GM23338 (cell line): ENCODE results near the gene PPP1R7. TPM values are rescaled to one million over a fixed set of nuclear protein-coding genes. Genes with fewer than 3 reads are reported as not detected.

Source experiments
- ATAC-seq: fragments of 200-7000 bp; cut with Tn5 transposase; 3 replicates; pipeline ENCODE4 v1.9.1; 2020
- DNase-seq: peaks from one replicate; pipeline ENCODE4 v3.0.0-alpha.2; 2015; ENCODE audit warnings: low spot score
- H2AFZ ChIP-seq: fragments of 200-600 bp; sonication (generic); 2 replicates; pipeline ENCODE4 v1.8.0; 2016; ENCODE audit warnings: antibody characterized with exemption, mild to moderate bottlenecking, moderate library complexity
- H3F3A ChIP-seq: fragments of 200-600 bp; sonication (generic); replicated peaks from 2 replicates; pipeline ENCODE4 v1.8.0; 2017; ENCODE audit warnings: antibody characterized with exemption, mixed run types, low read depth
- H3K27ac ChIP-seq: fragments of 200-600 bp; sonication (generic); 2 replicates; pipeline ENCODE4 v1.6.1; 2016; ENCODE audit warnings: low read depth
- H3K27me3 ChIP-seq: fragments of 200-600 bp; sonication (generic); 2 replicates; pipeline ENCODE4 v1.8.0; 2016; ENCODE audit warnings: mild to moderate bottlenecking, mixed run types, moderate library complexity; ENCODE audit not compliant: insufficient read depth
- H3K36me3 ChIP-seq: fragments of 200-600 bp; sonication (generic); 2 replicates; pipeline ENCODE4 v1.8.0; 2016; ENCODE audit warnings: mild to moderate bottlenecking; ENCODE audit not compliant: insufficient read depth
- H3K4me1 ChIP-seq: fragments of 200-600 bp; sonication (generic); 2 replicates; pipeline ENCODE4 v1.8.0; 2016; ENCODE audit warnings: mild to moderate bottlenecking, moderate library complexity; ENCODE audit not compliant: insufficient read depth
- H3K4me2 ChIP-seq: fragments of 200-600 bp; sonication (generic); 2 replicates; pipeline ENCODE4 v1.7.1; 2017; ENCODE audit warnings: mixed run types
- H3K4me3 ChIP-seq: fragments of 200-600 bp; sonication (generic); 2 replicates; pipeline ENCODE4 v1.6.1; 2016; ENCODE audit warnings: mixed run types
- H3K79me2 ChIP-seq: fragments of 200-600 bp; sonication (generic); replicated peaks from 2 replicates; pipeline ENCODE4 v1.8.0; 2017; ENCODE audit warnings: mild to moderate bottlenecking; ENCODE audit not compliant: insufficient read depth
- H3K9me2 ChIP-seq: fragments of 200-600 bp; sonication (generic); 2 replicates; pipeline ENCODE4 v1.8.0; 2017; ENCODE audit not compliant: insufficient read depth
- H4K20me1 ChIP-seq: fragments of 200-600 bp; sonication (generic); replicated peaks from 2 replicates; pipeline ENCODE4 v1.8.0; 2017; ENCODE audit warnings: mild to moderate bottlenecking; ENCODE audit not compliant: insufficient read depth
- H3K27ac Mint-ChIP-seq: 2 replicates; pipeline ENCODE4 v1.8.0; 2020; ENCODE audit warnings: inconsistent platforms, mild to moderate bottlenecking, moderate library complexity, mixed read lengths
- H3K27me3 Mint-ChIP-seq: 3 replicates; pipeline ENCODE4 v1.8.0; 2022; ENCODE audit warnings: low read depth, mild to moderate bottlenecking, moderate library complexity, mixed read lengths, inconsistent platforms; ENCODE audit not compliant: insufficient read depth, poor library complexity
- H3K36me3 Mint-ChIP-seq: 3 replicates; pipeline ENCODE4 v1.8.0; 2021; ENCODE audit warnings: low read depth, mild to moderate bottlenecking, inconsistent platforms, moderate library complexity, mixed read lengths
- H3K4me1 Mint-ChIP-seq: 3 replicates; pipeline ENCODE4 v1.8.0; 2020; ENCODE audit warnings: mild to moderate bottlenecking, inconsistent platforms, mixed read lengths
- H3K4me3 Mint-ChIP-seq: 3 replicates; pipeline ENCODE4 v1.8.0; 2021; ENCODE audit warnings: moderate library complexity, mild to moderate bottlenecking, inconsistent platforms, mixed read lengths
- H3K9me3 Mint-ChIP-seq: 3 replicates; pipeline ENCODE4 v1.8.0; 2020; ENCODE audit warnings: moderate library complexity, mild to moderate bottlenecking, inconsistent platforms, mixed read lengths
- EZH2phosphoT487 ChIP-seq: fragments of 200-600 bp; sonication (generic); IDR thresholded peaks from one replicate; pipeline ENCODE4 v1.8.1; 2018; ENCODE audit warnings: antibody characterized with exemption; ENCODE audit not compliant: unreplicated experiment
- STAT1 ChIP-seq: IDR thresholded peaks from one replicate; pipeline ENCODE4 v1.6.1; 2016; ENCODE audit warnings: antibody characterized with exemption; ENCODE audit not compliant: unreplicated experiment
- ZNF114 ChIP-seq: fragments of 250-450 bp; sonication (Bioruptor Pico); IDR thresholded peaks from 2 replicates; pipeline ENCODE4 v1.5.0; 2020; ENCODE audit warnings: mild to moderate bottlenecking, moderate library complexity
- ZNF331 ChIP-seq: fragments of 250-450 bp; sonication (Bioruptor Pico); IDR thresholded peaks from 2 replicates; pipeline ENCODE4 v1.5.0; 2020; ENCODE audit warnings: low read depth, mild to moderate bottlenecking, moderate library complexity
- polyA plus RNA-seq: library from polyadenylated mRNA; unstranded; fragments of >200 nt; fragmentation: Nextera tagmentation; extraction: Ambion mirVana; gene quantifications from 2 replicates; pipeline ENCODE4 v1.2.1, GENCODE V29; 2016
- total RNA-seq: library from RNA; depleted of rRNA; stranded (reverse); fragments of >200 nt; shearing (Covaris generic); gene quantifications from 2 replicates; pipeline ENCODE4 v1.2.3, GENCODE V29; 2014
- TF ChIP-seq, protein P1 (sequence below): IDR thresholded peaks from one replicate; pipeline ENCODE4 v1.6.1; 2018; ENCODE audit warnings: antibody characterized with exemption; ENCODE audit not compliant: unreplicated experiment

The PPP1R7 gene
- total and polyA plus RNA-seq, 2 experiments from 2014 or later = 48.2 to 94.3 TPM

DNA sequence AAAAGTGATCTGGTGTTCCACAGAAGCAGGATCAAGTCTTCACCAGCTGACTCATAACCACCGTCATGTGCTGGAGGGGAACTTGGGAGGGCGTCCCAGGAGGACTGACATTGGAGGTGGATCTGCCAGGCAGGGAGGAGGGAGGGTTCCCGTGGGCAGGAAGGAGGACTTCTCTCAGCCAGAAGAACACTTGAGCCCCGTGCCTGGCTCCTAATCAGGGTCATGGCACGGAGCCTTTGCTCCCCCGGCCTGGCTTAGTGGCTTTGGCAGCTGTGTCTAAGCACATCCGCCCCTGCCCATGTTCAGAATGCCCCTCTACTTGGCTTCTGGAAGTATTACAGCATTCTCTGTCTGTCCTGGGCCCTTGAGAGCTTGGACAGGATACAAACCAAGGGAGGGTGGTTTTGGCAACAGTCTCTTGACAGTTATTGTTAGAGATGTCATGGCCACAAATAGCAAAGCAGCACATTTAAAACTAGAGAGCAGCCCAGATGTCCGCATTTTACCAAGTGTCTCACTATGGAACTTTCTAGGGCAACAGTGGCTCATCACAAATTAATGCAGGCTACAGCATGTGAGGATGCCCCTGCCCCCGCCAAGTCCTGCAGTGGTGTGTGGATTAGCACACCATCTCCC, 11.5 kb downstream of the PPP1R7 start:
- Mint-ChIP-seq H3K27me3 (peaks cover 2% of the 10 kb centered on the region), H3K4me1 (peaks cover 7% of the 10 kb centered on the region), H3K27ac (0 out of 2 replicates have a peak overlapping the region, but pooled peaks have one; percentile 4), H3K36me3 (peaks cover 14% of the 10 kb centered on the region), H3K4me3 (no peak overlapping the region), H3K9me3 (no peaks in the 10 kb centered on the region)
- Histone ChIP-seq H3K27me3 (no peaks in the 10 kb centered on the region), H4K20me1 (no peaks in the 10 kb centered on the region), H3K27ac (no peak overlapping the region), H3K9me2 (no peaks in the 10 kb centered on the region), H2AFZ (no peak overlapping the region), H3K79me2 (no peaks in the 10 kb centered on the region), H3F3A (no peaks in the 10 kb centered on the region), H3K4me2 (no peak overlapping the region), H3K4me1 (no peaks in the 10 kb centered on the region), H3K4me3 (no peak overlapping the region), H3K36me3 (no peaks in the 10 kb centered on the region; the same call in 1 of the 2 replicates)
- DNase-seq (no peak), ATAC-seq (no peak)
- TF ChIP-seq, protein P1, sequence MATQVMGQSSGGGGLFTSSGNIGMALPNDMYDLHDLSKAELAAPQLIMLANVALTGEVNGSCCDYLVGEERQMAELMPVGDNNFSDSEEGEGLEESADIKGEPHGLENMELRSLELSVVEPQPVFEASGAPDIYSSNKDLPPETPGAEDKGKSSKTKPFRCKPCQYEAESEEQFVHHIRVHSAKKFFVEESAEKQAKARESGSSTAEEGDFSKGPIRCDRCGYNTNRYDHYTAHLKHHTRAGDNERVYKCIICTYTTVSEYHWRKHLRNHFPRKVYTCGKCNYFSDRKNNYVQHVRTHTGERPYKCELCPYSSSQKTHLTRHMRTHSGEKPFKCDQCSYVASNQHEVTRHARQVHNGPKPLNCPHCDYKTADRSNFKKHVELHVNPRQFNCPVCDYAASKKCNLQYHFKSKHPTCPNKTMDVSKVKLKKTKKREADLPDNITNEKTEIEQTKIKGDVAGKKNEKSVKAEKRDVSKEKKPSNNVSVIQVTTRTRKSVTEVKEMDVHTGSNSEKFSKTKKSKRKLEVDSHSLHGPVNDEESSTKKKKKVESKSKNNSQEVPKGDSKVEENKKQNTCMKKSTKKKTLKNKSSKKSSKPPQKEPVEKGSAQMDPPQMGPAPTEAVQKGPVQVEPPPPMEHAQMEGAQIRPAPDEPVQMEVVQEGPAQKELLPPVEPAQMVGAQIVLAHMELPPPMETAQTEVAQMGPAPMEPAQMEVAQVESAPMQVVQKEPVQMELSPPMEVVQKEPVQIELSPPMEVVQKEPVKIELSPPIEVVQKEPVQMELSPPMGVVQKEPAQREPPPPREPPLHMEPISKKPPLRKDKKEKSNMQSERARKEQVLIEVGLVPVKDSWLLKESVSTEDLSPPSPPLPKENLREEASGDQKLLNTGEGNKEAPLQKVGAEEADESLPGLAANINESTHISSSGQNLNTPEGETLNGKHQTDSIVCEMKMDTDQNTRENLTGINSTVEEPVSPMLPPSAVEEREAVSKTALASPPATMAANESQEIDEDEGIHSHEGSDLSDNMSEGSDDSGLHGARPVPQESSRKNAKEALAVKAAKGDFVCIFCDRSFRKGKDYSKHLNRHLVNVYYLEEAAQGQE = no peak

DNA sequence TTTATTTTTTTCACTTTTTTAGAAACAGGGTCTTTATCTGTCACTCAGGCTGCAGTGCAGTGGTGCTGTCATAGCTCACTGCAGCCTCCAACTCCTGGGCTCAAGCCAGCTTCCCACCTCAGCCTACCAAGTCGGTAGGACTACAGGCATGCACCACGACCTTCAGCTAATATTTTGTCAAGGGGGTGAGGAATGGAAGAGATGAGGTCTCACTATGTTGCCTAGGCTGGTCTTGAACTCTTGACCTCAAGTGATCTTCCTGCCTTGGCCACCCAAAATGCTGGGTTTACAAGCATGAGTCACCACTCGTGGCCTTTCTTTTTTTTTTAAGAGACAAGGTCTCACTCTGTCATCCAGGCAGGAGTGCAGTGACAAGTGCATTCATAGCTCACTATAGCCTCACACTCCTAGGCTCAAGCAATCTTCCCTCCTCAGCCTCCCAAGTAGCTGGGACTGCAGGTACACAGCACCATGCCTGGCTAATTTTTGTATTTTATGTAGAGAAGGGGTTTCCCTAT, 13.4 kb downstream of the PPP1R7 start:
- Histone ChIP-seq H3K9me2 (no peaks in the 10 kb centered on the region), H3K27ac (no peak overlapping the region), H3K4me1 (no peaks in the 10 kb centered on the region), H3K36me3 (no peaks in the 10 kb centered on the region; the same call in 1 of the 2 replicates), H2AFZ (no peak overlapping the region), H3K4me3 (no peak overlapping the region), H3F3A (no peaks in the 10 kb centered on the region), H3K79me2 (no peaks in the 10 kb centered on the region), H3K27me3 (no peaks in the 10 kb centered on the region), H4K20me1 (no peaks in the 10 kb centered on the region), H3K4me2 (no peak overlapping the region)
- no peak overlapping the region for H3K4me3 Mint-ChIP-seq
- H3K4me1 Mint-ChIP-seq = no peaks in the 10 kb centered on the region
- no peak overlapping the region for H3K27ac Mint-ChIP-seq
- no peak for DNase-seq
- H3K36me3 Mint-ChIP-seq = peaks cover 18% of the 10 kb centered on the region
- ATAC-seq = no peak
- H3K27me3 Mint-ChIP-seq = peaks cover 4% of the 10 kb centered on the region
- H3K9me3 Mint-ChIP-seq = no peaks in the 10 kb centered on the region; the same call in 2 of the 3 replicates
- TF ChIP-seq ZNF114 (CRISPR knock-in tag) (no peak), ZNF331 (CRISPR knock-in tag) (no peak), EZH2phosphoT487 (no peak), STAT1 (no peak)
- TF ChIP-seq, protein P1 = no peak
